NCI-H2196 (cell line): ENCODE measurements around the gene PRSS56.

Source experiments
- DNase-seq: peaks from one replicate; lab custom pipeline; 2025; ENCODE audit not compliant: unreplicated experiment; lab: John Stamatoyannopoulos, UW

Gene PRSS56

DNA sequence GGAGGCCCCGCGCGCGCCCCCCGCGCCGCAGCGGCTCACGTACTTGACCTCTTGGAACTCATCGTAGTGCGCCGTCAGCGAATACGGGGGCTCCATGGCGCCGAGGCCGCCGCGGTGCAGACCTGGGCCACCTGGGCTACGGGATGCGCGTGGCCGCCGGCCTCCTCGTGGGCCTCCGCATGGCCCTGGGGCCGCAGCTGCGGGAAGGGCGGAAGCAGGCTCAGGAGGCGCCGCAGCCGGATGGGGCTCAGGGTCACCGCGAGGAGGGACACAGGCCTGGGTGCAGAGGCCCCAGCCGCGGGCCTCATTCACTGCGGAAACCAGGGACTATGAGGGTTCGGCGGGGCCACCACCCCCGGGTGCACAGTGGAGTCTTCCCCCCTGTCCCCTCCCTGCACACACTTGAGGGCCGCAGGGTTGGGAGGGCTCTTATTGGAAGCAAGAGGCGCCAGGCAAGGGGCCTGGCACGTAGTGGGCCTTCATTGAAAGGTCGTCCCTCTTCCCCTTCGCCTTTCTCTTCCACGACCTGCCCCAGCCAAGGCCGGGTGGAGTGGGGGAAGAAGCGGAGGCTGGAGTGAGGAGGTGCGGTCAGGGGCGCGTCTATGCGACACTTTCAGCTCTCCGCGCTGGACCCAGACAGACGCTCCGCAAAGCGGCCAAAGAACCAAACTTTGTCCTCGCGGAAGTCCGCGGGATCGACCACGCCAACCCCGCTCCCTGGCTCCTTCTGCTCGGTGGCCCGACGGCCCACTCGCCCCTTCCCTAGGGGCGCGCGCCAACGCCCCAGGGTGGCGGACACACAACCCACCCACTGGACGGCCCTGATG lies 33.4 kb upstream of the PRSS56 start:
- DNase-seq: no peak

DNA sequence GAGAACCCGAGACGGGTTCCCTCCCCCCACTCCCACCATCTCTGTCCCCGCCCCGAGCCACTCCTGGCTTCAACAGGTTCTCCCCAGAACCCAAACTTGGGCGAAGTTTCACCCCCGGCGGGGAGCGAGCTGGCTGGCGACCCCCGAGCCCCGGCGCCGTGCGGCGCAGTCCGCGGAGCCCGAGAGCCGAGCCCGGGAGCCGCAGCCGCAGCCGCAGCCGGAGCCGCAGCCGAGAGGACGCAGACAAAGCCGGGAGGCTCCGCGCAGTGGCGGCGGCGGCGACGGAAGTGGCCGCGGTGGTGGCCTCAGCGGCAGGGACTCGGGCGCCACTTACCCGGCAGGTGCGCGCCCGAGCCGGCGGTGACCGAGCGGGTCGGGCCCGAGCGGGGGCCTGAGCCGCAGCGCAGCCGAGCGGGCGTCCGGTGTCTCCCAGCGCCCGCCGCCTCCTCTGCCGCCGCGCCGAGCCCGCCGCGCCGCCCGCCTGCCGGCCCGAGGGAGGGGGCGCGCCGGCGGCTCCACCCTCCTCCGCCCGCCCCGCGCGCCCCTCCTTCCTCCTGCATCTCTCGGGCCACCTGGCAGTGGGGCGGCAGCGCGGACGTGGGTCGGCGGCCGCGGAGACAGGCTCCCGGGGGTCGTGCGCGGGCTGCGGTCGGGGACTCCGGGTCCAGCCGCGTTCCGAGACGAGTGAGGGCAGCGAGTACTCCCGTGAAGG lies 32.6 kb upstream of the PRSS56 start, which contains the start of gene ECEL1:
ECEL1 (minus strand) TSS at position 450 of the 712 bp plus-strand sequence. CDS start 1,181 bp downstream, outside the sequence.
- DNase-seq: no peak

DNA sequence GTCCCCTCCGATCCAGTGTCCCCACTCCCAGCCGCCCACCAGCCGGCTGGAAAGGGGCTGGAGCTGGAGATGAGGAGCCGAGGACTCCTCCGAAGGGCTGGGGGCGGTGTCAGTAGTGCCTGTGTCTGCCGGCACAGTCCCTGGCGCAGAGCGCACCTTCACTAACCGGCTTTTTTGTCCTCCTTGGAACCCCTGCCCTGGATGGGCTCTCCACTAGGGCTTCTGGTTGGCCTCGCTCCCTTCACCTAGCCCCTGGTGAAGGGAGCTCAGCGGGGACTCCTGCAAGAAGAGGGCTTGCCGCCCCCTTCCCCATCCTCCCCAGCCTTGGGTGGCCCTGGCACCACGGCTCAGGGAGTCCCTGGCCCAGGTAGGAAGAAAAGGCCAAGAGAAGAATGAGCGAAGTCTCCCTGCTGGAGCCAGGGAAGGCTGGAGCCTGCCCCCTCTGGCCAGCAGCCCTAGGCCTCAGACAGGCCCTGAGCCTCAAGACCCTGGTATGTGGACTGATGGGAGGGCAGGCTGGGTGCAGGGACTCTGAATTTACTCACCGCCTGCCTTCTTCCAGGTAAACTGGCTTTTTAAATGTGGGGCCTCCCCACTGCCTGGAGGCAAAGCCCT lies 32.0 kb upstream of the PRSS56 start:
- DNase-seq: no peak

DNA sequence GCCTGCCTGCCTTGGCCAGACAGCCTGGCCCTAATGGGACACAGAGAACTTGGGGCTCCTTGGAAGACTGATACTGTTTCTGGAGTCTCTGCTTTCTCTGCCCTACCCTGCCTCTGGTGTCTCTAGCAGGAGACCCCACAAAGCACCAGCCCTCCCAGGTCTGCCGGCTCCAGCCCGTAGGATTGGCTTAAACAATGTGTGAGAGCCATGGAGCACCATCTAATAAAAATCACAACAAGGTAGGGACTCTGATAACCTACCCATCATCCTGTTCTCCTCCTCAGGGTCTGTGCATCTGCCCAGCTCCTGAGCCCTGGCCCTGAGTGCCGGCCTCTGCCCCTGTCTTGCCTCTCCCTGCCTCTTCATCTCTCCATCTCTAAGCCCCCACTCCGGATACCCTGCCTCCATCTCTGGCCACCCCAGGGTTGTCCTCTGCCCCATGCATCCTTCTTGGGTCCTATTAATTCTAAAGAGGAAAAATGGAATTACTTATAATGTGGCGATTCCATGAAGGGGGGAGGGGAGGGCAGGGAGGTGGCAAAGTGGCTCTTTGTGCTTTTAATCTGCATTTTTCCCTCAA lies 31.4 kb upstream of the PRSS56 start:
- DNase-seq: no peak

DNA sequence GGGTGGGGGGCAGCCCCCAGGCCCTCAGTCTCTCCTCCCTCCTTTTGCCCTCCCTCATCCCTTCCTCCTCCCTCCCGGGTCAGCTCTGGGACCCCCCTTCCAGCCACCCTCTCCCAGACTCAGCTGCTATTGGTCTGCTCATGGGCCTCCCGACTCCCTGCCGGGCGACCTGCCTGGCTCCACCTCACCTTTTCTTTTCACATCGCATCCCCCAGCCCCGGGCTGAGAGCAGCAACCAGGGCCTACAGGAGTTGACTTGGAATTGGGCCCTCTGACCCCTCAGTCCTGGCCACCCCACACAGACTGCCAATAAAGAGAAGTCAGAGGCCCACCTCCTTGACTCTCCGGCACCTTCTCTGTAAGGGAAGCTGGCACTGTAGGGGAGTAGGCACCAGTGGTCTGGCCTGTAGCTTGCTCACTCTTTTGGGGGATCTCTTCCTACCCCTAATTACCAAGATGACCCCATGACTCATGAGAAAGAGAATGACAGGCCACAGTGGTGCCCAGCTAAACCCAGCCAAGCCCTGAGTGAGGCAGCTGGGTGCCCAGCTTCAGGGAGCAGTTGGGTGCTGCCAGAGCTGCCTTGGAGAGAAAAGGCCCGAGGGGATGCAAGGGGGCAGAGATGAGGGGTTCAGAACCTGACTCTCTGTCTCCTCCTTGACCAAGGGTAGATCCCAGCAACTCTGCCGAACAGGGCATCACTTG lies 30.5 kb upstream of the PRSS56 start:
- DNase-seq: no peak

DNA sequence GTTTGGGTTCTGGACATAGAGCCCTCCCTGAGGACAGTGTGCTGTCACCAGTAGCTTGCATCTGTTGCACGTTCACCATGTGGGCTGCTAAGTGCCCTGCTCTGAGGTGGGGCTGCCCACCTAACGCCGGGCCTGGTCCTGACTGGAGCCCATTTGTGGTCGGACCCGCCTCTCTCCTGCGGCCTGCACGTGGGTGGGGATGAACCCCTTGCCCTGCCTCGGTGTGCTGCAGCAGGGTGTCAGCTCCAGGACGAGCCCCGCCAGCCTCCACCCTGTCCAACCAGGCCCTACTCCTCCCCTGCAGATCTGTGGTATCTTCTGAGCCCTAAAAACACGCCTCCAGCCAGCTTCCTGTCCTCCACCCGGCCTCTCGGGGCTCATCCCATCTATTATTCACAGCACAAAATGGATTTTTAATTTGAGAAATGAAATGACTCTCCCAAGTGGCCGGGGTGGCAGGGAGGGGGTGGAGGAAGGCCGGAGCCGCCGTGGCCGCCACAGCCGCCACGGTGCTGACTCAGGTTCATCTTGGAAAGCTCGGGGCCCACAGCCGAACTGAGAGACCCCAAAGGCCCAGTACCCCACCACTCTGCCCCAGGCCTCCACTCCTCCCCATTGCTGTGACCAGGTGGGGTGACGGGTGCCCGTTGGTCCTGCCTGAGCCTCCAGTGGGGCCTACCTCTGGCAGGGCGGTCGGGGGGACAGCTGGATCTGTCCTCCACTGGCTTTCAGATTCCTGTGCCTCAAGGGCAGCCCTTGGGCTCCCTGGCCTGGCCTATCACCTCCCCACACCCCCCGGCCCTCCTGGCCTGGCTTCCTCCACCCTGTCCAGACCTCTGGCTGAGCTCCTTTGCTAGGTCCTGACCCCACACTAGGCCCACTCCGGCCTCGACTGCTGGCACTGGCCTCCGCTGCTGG lies 29.7 kb upstream of the PRSS56 start:
- no peak for DNase-seq

DNA sequence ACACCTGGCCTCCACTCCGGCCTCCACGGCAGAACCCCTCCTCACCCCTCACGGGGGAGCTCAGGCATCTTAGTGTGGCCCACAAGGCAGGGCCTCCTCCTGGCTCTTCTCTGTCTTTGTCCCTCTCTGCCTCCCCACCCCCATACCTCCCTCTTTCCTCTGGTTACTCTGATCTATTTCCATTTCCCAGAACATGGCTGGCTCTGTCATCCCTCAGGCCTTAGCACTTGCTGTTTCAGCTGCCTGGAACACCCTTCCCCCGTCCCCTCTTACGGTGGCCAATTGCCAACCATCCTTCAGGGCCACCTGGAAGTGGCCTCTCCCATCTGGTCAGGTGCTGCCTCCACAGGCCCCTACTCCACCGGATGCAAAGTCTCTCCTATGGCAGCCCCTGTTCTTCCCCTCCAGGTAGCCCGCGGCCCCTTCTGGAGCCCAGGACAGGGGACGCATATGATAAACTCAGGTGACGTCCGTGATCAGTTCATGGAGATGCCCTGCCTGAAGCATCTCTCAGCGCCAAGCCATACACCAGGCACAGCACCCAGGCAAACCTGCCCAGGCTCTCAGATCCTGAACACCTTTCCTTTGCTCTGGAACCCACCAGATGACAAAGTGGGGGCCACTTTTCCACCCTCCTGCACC lies 28.9 kb upstream of the PRSS56 start:
- DNase-seq: no peak

DNA sequence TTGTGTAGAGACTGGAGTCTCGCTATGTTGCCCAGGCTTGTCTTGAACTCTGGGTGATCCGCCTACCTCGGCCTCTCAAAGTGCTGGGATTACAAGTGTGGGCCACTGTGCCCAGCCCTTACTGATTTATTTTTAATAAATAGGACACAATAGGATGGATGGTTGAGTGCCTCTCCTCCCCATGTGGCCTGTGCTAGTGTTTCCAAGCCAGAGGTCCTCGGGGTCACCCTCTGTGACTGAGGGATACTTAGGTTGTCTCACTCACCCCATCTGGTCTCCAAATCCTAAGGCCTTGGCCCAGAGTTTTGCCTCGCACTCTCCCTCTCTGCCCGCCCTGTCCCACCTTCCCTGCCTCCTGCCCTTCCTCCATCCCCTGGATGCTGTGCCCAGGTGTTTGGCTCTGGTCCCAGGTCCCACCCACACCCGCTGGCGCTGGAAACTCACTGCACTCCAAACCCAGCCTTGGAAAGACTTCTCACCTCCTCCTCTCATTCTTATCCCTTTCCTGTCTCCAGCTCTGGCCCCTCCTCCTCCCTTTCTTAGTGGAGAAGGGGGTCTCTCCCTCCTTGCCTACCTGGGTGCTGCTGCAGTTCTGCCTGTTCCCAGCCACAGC lies 27.8 kb upstream of the PRSS56 start:
- no peak for DNase-seq

DNA sequence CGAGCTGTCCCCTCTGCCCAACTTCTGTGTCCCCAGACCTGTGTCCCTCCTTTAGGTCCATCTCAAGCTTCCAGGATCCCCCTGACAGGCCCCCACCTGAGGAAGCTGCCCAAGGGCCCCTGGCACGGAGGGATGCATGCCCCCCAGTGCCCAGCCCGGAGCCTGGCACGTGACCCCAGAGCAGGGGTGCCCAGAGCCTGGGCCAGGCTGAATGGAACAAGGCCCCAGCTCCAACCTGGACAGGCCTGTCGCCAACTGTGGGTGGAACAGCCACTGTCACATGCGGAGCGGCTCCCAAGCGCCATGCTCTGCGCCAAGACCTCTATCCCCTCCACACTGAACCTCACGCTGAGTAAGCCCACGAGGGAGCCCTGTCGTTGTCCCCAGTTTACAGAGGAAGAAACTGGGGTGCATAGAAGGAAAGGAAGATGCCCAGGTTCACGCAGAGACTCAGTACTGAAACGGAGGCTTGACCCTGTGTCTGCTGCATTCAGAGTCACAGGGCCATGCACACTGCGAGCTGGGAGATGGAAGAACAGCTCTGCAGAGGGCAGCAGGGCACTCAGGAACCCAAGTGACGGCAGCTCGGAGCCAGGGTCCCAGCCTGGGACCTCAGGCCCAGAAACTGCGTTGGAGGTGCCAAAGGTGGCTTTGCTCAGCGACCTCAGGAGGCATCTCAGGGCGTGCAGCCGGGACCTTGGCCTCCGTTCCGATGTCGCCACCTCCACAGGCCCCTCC lies 27.1 kb upstream of the PRSS56 start:
- DNase-seq: no peak

DNA sequence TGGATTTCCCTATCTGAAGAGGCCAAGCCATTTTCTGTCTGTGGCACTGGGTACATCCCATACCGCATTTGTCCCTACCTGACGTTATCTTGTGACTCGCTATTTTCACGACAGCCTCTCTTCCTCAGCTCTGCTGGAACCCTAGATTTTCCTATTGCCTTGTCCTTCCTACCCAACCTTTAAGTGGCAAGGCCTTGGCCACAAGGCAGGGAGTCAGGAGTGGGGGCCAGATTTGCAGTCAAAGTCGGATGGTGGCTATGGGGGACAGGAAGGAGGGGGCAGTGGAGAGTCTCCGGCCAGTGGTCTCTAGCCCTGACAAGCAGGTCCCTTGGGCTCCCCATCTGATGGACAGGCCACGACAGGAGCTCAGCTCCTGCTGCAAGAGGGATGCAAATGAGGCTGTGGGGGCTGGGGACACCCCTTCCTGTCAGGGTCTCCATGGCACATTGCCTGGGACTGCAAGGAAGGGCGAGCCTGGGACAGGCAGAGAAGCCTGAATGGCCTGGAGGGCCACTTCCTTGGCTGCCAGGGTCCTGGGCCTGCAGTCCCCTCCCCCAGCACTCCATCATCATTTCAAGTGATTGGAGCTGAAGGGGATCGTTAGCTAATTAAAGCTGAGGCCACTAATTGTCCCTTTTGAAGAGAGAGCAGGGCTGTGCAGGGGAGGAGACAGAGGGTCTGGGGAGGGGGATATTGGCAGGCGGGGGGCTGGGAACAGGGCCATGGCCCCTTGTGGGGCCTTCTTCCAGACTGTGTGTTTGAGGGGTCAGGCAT lies 26.3 kb upstream of the PRSS56 start:
- no peak for DNase-seq

DNA sequence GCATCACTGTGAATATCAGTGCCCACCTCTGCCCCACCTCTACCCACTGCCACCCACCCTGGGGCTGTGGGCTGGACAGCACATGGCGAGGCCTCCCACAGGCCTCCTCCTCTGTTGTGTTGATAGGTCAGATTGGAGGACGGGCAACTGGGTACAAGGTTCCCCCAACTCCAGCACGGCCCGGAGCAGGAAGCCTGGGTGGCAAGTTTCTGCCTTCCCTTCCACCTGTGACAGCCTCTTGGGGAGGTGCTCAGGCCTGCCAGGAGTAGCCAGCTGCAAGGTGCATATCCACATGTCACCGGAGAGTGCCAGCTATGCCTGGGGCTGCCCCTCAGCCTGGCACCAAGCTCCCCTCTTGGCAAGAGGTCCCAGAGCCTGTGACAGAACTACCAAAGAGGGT lies 25.6 kb upstream of the PRSS56 start:
- no peak for DNase-seq

DNA sequence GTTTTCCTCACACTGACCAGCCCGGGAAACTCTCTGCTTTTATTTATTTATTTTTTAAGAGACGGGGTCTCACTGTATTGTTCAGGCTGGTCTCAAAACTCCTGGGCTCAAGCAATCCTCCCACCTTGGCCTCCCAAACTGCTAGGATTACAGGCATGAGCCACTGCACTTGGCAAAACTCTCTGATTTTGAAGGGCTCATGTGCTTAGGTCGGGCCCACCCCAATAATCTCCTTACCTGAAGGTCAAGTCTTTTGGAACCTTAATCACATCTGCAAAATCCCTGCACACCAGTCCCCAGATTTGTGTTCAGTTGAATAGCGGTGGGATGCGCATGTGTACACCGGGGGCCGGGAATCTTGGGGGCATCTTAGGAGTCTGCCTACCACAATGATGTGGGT lies 24.9 kb upstream of the PRSS56 start:
- no peak for DNase-seq

DNA sequence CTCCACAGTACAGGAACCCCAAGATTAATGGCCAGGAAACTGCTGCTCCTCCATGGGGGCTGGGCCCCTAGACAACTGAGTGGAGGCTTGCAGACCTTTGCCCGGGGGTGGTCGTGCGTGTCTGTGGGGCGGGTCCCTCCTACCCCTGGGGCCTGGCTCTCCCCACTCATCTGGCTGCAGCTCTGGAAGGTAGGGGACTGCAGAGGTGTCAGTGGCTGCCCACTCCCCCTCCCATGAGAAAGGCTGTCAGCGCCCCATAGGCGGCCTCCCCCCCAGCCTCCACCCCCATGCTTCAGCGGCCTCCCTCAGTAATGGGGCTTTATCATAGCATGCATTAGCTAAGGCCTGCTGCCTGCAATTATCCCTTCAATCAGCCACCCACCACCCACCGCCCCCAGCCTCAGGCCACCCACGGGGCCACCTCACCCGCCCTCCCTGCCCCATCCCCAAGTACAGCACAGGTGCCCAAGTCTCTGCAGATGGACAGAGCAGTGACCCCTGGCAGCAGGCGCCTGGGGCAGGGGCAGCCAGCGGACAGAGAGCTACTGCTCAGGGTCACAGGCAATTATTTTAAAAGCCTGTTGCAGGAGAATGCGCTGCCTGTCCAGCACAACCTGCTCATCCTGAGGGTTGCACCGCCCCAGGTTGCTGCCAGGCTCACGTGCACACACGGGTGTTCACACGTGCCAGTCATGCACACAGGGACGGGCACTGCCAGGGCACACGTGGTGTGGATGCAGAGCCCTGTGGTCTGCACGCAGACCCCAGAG lies 23.5 kb upstream of the PRSS56 start:
- no peak for DNase-seq

DNA sequence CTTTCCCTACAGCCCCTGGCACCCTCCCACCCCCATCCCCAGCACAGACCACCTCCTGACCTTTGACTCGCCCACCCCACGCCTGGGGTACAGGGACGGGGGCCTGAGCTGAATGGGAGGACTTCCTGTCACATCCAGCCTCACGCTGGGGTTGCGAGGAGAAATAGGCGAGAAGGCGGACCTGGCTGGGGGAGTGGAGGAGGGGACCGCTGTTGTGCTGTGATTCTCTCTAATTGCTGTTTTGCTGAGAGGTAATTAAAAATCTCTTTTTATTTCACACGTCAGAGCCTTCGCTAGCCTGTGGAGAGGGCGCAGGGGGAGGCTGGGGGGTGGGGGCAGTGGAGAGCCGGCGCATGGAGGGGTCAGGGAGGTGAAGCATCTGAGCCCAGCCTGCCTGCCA lies 22.8 kb upstream of the PRSS56 start:
- DNase-seq: no peak

DNA sequence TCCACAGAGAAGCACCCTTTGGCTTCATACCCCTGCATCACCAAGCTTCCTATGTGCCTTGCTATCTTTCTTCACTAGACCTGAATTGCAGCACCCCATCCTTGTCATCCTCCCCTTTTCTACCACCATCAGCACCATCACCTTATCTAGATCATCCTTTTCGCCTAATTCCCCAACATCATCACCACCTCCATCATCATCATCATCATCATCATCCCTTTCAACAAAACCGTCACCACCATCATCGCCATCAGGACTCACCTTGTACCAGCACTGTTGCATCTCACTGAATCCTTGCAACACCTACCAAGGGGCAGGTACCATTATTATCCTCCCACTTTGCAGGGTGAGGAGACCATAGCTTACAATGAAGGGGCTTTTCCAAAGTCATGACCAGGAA lies 21.7 kb upstream of the PRSS56 start:
- DNase-seq: no peak

DNA sequence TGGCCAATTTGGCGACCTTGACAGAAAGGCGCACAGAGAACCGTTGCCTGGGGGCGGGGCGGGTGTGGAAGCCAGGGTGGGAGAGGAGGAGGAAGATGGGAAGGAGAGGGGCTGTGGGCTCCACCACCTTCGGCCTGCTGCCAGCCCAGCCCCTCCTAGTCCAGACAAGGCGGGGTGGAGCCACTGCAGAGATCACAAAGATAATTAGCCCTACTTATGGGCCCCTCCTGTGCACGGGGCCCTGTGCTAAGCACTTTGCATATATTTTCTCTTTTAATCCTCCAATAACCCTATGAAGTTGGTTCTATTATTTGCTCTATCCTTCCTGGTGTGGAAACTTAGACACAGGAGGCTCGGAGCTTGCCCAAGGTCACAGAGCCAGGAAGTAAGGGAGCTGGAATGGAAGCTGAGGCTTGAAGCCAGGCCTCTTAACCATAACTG lies 18.8 kb upstream of the PRSS56 start:
- DNase-seq: no peak
